Measurements from ENCODE around the gene ETF1. TPM values are rescaled to one million over a fixed set of nuclear protein-coding genes. Genes with fewer than 3 reads are reported as not detected.

Gene ETF1
- total RNA-seq, 2 donors from 2014 or later: 106 to 109 TPM

GRCh38 chr5:138460032-138460693, 82.9 kb downstream of the ETF1 start:
- Mint-ChIP-seq H3K27ac (no peak overlapping the region), H3K27me3 (ENCODE audit: insufficient read depth) (peaks cover 2% of the 10 kb centered on the region), H3K9me3 (no peaks in the 10 kb centered on the region), H3K4me1 (peaks cover 15% of the 10 kb centered on the region), H3K4me3 (no peak overlapping the region), H3K36me3 (ENCODE audit: low read depth) (no peaks in the 10 kb centered on the region)
- 83 to 89% methylated on average over 2 to 4 of the region's 4 CpGs for WGBS, 2 experiments (ENCODE audit: insufficient coverage in 1 of 2, insufficient read length in 1 of 2)
- Histone ChIP-seq H3K9me3 (ENCODE audit: control insufficient read depth, low read length) (no peaks in the 10 kb centered on the region), H3K27me3 (ENCODE audit: control insufficient read depth, insufficient read depth, low read length, poor library complexity, severe bottlenecking) (no peaks in the 10 kb centered on the region), H3K9ac (ENCODE audit: extremely low read depth, low read length, poor library complexity, severe bottlenecking) (no peak overlapping the region), H3K4me1 (ENCODE audit: control insufficient read depth, insufficient read depth, low read length) (no peaks in the 10 kb centered on the region), H3K36me3 (ENCODE audit: control insufficient read depth, insufficient read depth, low read length) (no peaks in the 10 kb centered on the region), H3K27ac (ENCODE audit: low read depth, low read length) (no peak overlapping the region), H3K4me3 (ENCODE audit: low read length) (no peak overlapping the region)
- TF ChIP-seq CTCF (conservative IDR thresholded peaks at IDR 0.05): no peak
- no peak for DNase-seq

GRCh38 chr5:138459311-138459933, 83.6 kb downstream of the ETF1 start:
- Histone ChIP-seq H3K27ac (ENCODE audit: low read depth, low read length) (no peak overlapping the region), H3K36me3 (ENCODE audit: control insufficient read depth, insufficient read depth, low read length) (no peaks in the 10 kb centered on the region), H3K27me3 (ENCODE audit: control insufficient read depth, insufficient read depth, low read length, poor library complexity, severe bottlenecking) (no peaks in the 10 kb centered on the region), H3K9ac (ENCODE audit: extremely low read depth, low read length, poor library complexity, severe bottlenecking) (no peak overlapping the region), H3K9me3 (ENCODE audit: control insufficient read depth, low read length) (no peaks in the 10 kb centered on the region), H3K4me3 (ENCODE audit: low read length) (no peak overlapping the region), H3K4me1 (ENCODE audit: control insufficient read depth, insufficient read depth, low read length) (no peaks in the 10 kb centered on the region)
- peaks cover 6% of the 10 kb centered on the region for H3K27me3 Mint-ChIP-seq (ENCODE audit: insufficient read depth)
- no peaks in the 10 kb centered on the region for H3K36me3 Mint-ChIP-seq (ENCODE audit: low read depth)
- TF ChIP-seq CTCF (conservative IDR thresholded peaks at IDR 0.05): no peak
- no peak overlapping the region for H3K4me3 Mint-ChIP-seq
- H3K4me1 Mint-ChIP-seq: peaks cover 20% of the 10 kb centered on the region
- WGBS, 2 experiments (ENCODE audit: insufficient coverage in 1 of 2, insufficient read length in 1 of 2): 85 to 96% methylated on average over 10 to 11 of the region's 11 CpGs
- no peak for DNase-seq
- H3K9me3 Mint-ChIP-seq: no peaks in the 10 kb centered on the region
- no peak overlapping the region for H3K27ac Mint-ChIP-seq

- Mint-ChIP-seq H3K27ac (no peak overlapping the region), H3K4me1 (peaks cover 20% of the 10 kb centered on the region), H3K36me3 (ENCODE audit: low read depth) (no peaks in the 10 kb centered on the region), H3K4me3 (no peak overlapping the region), H3K27me3 (ENCODE audit: insufficient read depth) (peaks cover 6% of the 10 kb centered on the region), H3K9me3 (no peaks in the 10 kb centered on the region)
- no peak overlapping the region for H3K27ac ChIP-seq (ENCODE audit: low read depth, low read length)
- H3K9ac ChIP-seq (ENCODE audit: extremely low read depth, low read length, poor library complexity, severe bottlenecking): no peak overlapping the region
- H3K27me3 ChIP-seq (ENCODE audit: control insufficient read depth, insufficient read depth, low read length, poor library complexity, severe bottlenecking): no peaks in the 10 kb centered on the region
- H3K4me3 ChIP-seq (ENCODE audit: low read length): no peak overlapping the region
- no peaks in the 10 kb centered on the region for H3K9me3 ChIP-seq (ENCODE audit: control insufficient read depth, low read length)
- DNase-seq: no peak
- no peaks in the 10 kb centered on the region for H3K4me1 ChIP-seq (ENCODE audit: control insufficient read depth, insufficient read depth, low read length)
- 93 to 98% methylated on average over 5 to 9 of the region's 9 CpGs for WGBS, 2 experiments (ENCODE audit: insufficient coverage in 1 of 2, insufficient read length in 1 of 2)
- no peak for TF ChIP-seq CTCF (conservative IDR thresholded peaks at IDR 0.05)
- no peaks in the 10 kb centered on the region for H3K36me3 ChIP-seq (ENCODE audit: control insufficient read depth, insufficient read depth, low read length)
Measured at GRCh38 chr5:138458856-138459255, 84.2 kb downstream of the ETF1 start.

Data from endodermal cell (in vitro differentiated cells).